Measurements from ENCODE around the gene CNIH1.

Gene CNIH1

DNA sequence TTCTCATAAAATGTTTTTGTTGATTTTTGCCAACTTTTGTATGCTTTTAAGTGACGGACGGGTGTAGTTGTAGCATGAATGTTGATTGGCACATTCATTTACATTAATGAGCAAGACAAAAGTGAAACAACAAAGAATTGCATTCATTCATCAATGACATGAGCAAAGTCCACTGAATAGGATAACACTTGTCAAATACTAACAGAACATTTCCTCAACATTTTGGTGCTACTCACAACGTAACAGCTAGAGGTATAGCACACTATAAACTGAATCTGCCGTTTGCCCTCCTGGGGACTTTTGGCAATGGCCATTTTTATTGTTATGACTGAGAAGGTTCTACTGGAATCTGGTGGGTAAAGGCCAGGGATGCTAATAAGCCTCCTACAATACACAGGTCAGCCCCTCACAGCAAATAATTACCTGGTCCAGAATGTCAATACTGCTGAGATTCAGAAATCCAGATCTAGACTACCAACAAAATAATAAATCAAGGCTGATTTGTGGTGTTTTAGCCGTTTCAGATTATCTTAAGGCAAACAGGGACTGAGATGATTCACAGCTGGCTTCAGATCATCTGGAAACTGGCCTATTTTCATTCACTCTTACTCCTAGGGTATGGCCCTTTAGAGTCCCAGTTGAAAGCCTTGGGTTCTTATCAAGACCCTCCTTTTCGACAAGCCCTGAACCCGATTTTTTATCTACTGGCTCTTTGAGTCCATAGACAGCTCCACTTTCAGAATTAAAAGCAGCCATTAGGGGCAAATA is 66.9 kb downstream of the CNIH1 start:
- Histone ChIP-seq H3K27ac (ENCODE audit: insufficient read depth, low read length, poor library complexity, severe bottlenecking) (no peak overlapping the region), H3K4me1 (ENCODE audit: control insufficient read depth, insufficient read depth, low read length, poor library complexity, severe bottlenecking) (no peaks in the 10 kb centered on the region), H3K27me3 (replicated peaks; ENCODE audit: control insufficient read depth, insufficient read depth, low read length, poor library complexity, severe bottlenecking) (no peaks in the 10 kb centered on the region), H3K4me3 (ENCODE audit: insufficient read depth, low read depth, low read length, poor library complexity, severe bottlenecking) (no peak overlapping the region), H3K36me3 (ENCODE audit: control insufficient read depth, insufficient read depth, low read length) (no peaks in the 10 kb centered on the region), H3K9me3 (ENCODE audit: control insufficient read depth, low read length) (no peaks in the 10 kb centered on the region)
- no peak for DNase-seq

Data from effector memory CD4-positive, alpha-beta T cell (primary cell).